A673 (cell line): ENCODE results near the gene NASP.

ENCODE experiments used
- EZH2 ChIP-seq: fragments of 200-600 bp; sonication (generic); IDR thresholded peaks from 2 replicates; pipeline ENCODE4 v1.6.1; 2017; ENCODE audit warnings: borderline replicate concordance, low read depth, mild to moderate bottlenecking, mixed read lengths, antibody characterized with exemption, low read length; ENCODE audit not compliant: poor library complexity, severe bottlenecking
- TF ChIP-seq, protein P1 (sequence below): fragments of 300-800, 200-600 bp; sonication (generic); conservative IDR thresholded peaks from 2 replicates; pipeline ENCODE4 v1.5.1; 2017; ENCODE audit warnings: low read depth, mild to moderate bottlenecking, antibody characterized with exemption, low read length, moderate library complexity, mixed read lengths

DNA sequence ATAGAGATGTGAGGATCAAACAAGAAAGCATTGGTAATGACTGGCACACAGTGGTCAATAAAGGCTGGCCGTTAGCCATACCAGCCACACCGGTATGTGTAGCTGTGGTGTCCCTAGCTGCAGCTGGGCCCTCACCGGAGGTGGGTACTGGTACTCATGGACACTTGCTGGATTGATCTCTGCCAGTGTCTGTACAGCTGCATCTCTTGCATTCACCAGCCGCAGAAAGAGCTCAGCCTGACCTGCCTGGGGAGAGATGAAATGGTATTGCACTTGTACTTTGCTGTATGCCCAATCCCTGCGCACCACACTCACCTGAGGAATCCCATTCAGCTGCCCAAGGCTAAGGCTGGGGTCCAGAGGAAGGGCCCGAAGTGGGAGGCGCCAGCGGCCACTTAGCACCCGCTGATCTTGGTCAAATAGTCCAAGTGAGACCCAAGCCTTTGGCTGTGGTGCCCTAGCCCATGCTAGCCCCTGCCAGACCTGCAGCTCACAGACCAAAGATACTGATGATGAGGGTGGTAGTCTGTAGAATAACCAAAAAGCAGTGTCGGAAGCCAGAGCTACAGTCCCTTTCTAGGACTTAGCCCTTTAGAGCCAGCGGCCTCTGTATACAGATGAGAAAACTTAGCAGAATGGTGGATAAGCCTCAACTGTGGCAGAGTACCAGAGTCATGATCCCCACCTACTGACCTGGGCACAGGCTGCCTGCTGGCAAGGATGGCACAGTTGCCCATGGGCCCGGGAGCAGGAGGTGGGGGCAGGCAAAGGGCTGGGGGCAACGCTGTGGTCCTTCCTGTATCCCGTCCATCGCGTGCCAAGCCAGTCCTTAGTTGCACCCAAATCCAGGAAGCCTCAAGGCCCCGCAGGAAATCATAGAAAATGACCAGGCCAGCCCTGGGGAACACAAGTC is 37.0 kb downstream of the NASP start:
- TF ChIP-seq, protein P1, sequence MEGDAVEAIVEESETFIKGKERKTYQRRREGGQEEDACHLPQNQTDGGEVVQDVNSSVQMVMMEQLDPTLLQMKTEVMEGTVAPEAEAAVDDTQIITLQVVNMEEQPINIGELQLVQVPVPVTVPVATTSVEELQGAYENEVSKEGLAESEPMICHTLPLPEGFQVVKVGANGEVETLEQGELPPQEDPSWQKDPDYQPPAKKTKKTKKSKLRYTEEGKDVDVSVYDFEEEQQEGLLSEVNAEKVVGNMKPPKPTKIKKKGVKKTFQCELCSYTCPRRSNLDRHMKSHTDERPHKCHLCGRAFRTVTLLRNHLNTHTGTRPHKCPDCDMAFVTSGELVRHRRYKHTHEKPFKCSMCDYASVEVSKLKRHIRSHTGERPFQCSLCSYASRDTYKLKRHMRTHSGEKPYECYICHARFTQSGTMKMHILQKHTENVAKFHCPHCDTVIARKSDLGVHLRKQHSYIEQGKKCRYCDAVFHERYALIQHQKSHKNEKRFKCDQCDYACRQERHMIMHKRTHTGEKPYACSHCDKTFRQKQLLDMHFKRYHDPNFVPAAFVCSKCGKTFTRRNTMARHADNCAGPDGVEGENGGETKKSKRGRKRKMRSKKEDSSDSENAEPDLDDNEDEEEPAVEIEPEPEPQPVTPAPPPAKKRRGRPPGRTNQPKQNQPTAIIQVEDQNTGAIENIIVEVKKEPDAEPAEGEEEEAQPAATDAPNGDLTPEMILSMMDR: no peak
- no peak for TF ChIP-seq EZH2
